Glomerular visceral epithelial cell (primary cell): Measurements from ENCODE around the gene RABL2A.
A peak's percentile ranks its signal among the peaks of the same experiment; 100 is the strongest.
"Not testable (repeated sequence)": the region's sequence is repeated elsewhere in the genome, so short reads cannot be mapped to it uniquely, and the experiment has no call there.

ENCODE experiments used
- DNase-seq: peaks from one replicate; pipeline ENCODE4 v3.0.0-alpha.2; 2016; ENCODE audit errors: extremely low spot score

RABL2A gene

DNA sequence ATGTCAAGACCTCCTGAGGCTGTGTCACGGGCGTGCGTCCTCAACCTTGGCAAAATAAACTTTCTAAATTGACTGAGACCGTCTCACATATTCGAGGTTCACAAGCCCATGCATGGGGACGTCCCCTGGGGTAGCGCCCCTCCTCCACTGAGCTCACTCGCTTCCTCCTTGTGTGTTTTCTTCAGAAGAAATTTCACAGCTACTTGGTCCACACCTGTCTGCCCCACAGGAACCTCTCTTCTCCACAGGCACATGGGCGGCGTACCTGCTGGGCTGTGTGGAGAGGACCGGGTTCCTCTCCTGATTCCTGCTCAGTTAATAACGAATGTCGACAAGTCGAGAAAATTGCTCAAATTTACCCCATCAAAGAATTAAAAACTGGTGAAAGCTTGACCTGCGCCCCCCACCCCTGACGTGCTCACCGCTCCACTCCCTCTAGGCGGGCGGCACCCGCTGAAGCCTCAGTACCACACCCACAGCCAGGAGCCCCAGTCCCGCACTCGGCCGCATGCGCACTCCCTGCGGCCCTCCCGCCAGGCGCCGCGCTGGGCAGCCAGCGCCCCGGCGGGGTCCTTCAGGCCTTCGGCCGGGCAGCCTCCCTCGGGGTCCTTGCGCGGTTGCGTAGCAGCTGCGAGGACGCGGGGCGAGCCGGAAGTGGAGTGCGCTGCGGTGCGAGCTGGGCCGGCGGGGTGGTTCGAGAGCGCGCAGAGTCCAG is at the start of gene RABL2A:
Gene RABL2A, plus strand, starts transcription at position 651 of the 715 bp plus-strand sequence. CDS start 1,341 bp downstream, outside the sequence.
- DNase-seq: peak; percentile 86

DNA sequence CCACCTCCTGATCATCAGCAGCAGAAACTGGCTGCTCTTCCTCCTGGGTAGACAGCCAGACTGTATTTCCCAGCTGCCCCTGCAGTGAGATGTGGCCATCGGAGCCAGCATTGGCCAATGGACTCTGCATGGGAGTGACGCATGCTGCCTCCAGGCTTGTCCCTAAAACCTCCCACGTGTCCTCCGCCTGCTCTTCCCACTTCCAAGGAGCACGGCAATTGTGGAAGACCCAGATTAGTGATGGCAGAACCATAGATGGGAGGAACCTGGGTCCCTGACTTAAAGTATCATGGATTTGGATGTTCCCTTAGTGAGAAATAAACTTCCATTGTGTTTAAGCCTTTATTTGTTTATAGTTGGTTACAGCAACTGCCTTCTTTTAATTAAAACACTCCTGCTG is 48.6 kb upstream of the RABL2A start:
- DNase-seq: not testable (repeated sequence)

DNA sequence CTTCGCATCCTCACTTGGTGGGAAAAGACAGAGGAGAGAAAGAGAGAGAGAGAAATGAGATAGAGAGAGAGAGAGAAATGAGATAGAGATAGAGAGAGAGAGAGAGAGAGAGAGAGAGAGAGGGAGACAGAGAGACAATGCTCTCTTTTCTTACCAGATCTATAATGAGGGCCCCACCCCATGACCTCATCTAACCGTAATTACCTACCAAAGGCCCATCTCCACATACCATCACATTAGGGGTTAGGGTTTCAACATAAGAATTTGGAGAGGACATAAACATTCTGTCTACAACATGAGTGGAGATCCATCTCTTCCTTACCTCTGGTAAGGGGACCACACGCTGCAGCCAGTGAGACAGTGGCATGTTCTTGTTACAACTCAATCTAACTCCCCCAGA is 44.6 kb upstream of the RABL2A start:
- not testable (repeated sequence) for DNase-seq

DNA sequence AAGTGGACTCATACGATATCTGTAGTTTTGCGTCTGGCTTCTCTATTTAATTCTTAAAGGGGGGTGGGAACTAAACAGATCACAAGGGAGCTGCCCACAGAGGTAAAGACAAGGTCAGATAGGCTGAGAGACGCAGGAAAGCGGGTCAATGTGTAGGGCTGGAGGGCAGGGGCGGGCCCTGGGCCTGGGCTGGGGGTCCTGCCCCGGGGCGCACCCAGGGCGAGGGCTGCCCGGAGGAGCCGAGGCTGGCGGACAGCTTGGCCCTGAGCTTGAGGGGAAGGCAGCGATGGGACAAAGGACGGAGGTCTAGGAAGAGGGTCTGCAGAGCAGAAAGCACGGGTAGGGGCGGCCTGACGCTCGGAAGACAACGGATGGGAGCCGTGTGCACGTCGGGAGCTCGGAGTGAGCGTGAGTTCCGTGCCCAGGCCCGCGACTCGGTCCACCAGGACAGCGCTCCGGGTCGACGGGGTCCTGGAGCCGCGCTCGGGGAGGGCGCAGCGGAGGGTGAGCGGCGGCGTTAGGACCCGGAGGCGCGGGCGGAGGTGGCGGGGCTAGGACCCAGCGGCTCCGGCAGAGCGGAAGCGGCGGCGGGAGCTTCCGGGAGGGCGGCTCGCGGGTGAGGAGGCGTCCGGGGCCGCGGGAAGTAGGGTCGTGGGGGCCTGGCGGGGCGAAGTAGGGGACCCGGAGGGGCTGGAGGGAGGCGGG is 43.4 kb upstream of the RABL2A start:
- DNase-seq: peak; percentile 79

DNA sequence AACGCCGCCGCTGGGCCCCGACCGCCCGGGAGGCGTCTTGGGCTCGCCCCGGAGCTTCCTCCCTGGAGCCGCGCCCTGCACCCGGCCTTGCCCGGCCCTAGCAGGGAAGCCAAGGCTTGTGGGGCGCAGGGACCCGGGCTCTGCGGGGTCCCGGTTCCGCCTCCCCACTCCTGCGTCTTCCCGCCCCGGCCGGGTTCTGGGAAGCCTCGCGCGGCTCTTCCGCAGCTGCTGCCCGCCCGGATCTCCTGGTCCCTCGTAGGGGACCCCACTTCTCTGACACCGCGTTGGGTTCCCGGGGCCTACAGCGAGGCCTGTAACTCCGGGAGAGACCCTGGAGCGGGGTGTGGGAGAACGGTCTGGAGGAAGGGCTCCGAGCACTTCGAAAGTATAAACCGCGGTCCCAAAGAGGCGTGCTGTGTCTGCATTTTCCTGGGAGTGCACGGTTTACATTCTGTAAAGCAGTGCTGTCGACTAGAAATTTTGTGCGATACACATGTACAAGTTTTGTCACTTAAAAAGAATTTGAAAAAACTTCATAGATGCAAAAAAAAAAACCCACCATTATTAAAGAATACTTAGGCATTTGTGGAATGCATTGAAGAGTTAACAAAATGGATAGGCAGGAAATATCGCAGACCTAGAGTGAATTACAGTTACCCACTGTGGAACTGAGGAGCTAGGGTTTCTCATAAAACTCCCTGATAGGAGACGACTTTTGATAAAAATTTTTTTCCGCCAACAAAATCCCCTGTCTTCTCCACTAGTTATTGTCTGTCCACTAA is 42.6 kb upstream of the RABL2A start:
- DNase-seq: not testable (repeated sequence)

DNA sequence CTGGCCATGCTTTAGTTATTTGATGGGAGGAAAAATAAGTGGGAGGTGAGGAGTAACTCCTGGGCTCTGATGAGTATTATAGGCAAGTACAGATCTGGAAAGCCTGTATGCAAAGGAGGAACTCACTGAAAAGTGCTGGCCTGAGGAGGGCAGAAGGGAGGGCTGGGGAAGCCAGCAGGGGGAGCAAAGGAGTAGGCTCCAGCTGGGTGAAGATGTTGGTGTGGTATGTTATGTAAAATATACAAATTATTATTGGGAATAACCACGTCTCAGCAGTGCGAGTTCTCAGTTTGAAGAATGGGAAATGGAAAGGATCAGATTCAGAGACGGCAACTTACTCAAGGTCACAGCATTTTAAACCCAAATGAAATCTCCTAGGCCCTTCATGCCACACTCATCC is 39.9 kb upstream of the RABL2A start:
- peak; percentile 37 for DNase-seq

DNA sequence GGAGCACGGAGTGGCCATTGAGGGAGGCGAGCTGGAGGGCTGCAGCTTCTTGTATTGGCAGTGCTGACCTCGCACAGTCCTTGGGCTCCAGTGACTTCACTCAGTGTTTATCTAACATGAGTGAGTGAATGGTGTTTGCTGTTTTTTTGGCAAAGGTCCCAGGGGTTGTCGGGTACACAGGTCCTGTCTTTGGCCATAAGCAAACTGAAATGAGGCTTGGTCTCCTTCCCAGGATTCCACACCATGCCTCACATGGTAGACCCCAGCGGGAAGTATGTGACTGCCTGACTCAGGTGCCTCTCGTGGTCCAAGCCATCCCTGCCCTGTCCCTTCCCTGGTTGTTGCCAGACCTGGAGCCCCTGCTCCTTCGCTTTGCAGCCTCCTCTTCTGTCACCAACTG is 37.5 kb upstream of the RABL2A start:
- not testable (repeated sequence) for DNase-seq

DNA sequence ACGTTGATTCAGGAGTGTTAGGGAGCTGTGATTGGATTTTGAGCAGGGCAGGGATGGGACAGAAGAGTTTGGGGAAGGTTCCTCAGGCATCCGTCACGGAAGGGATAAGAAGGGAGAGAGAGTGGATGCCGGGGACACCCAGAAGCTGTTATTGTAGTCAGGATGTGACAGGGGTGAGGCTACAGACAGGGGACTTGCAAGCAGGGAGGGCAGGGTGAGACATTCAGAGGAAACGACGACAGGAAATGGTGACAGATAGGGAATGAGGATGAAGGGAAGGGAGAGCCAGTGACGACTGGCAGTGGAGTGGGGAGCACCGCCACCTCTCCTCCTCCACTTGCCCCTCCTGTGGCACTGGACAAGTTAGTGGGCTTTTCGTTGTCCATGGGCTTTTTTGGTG is 35.1 kb upstream of the RABL2A start:
- not testable (repeated sequence) for DNase-seq

DNA sequence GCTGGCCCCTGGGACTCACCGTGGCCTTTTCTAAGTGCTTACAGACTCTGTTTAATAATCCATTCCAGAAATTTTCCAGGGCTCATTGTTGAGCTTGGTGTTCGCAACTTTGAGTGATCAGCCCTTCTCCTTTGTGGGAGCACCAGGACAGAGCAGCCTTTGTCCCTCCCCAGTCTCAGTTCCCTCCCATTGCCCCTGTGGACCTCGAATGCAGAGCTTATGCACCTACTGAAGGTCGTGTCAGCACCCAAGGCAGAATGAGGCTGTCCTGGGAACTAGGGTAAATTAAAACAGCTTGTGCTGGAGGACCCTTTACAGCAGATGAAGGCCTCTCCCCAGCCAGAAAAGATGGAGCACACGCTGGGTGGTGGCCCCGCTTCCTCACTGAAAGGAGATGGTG is 33.8 kb upstream of the RABL2A start:
- DNase-seq: not testable (repeated sequence)

DNA sequence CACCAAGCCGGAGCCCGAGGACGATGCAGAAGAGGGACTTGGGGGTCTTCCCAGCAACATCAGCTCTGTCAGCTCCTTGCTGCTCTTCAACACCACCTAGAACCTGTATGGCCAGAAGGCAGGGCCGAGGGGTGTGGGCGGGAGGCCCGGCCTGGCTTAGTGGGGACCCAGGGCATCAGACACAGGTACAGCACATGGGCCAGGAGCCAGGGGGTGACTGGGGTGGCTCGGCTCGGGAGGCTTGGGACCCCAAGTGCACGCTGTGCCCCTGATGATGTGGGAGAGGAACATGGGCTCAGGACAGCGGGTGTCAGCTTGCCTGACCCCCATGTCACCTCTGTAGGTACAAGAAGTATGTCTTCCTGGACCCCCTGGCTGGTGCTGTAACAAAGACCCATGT is 31.3 kb upstream of the RABL2A start:
- DNase-seq: not testable (repeated sequence)

DNA sequence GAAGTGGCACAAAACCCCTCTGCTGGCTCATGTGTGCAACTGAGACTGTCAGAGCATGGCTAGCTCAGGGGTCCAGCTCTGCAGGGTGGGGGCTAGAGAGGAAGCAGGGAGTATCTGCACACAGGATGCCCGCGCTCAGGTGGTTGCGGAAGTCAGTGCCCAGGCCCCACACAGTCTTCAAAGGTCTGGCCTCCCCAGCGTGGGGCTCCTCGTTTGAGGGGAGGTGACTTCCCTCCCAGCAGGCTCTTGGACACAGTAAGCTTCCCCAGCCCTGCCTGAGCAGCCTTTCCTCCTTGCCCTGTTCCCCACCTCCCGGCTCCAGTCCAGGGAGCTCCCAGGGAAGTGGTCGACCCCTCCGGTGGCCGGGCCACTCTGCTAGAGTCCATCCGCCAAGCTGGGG is 29.9 kb upstream of the RABL2A start:
- DNase-seq: not testable (repeated sequence)

DNA sequence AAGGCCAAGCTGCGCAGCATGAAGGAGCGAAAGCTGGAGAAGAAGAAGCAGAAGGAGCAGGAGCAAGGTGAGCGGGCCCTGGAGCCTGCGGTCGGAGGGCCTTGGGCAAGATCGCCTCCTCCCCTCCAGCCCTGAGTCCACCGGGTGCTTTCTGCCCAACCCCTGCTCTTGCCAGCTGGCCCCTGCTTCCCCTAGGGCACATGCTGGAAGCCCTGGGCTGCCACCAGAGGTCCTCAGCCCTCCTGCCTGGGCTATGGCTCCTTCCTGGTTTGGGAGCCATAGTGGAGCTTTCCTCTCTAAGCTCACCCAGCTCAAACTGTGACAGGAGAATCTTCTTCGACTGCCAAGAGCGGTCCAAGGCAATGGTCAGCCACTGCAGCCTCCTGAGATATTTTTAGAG is 29.5 kb upstream of the RABL2A start:
- DNase-seq: not testable (repeated sequence)

DNA sequence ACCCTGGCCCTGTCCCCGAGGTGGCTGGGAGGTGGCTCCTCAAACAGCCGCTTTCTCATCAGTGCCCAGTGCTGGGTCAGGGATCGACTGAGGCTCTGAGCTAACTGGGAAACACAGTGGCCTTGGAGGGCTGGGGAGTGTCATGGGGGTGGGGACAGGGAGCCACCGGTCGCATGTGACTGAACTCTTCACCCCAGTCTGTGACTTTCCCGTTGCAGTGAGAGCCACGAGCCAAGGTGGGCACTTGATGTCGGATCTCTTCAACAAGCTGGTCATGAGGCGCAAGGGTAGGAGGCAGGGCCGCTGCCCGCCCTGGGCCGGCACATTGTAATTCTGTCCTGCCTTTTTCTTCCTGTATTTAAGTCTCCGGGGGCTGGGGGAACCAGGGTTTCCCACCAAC is 28.9 kb upstream of the RABL2A start:
- not testable (repeated sequence) for DNase-seq

DNA sequence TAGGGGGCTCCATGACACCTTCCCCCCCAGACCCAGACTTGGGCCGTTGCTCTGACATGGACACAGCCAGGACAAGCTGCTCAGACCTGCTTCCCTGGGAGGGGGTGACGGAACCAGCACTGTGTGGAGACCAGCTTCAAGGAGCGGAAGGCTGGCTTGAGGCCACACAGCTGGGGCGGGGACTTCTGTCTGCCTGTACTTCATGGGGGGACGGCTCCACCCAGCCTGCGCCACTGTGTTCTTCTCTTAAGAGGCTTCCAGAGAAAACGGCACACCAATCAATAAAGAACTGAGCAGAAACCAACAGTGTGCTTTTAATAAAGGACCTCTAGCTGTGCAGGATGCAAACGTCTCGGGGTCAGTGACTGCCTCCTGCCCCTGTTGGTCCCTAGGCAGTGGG is 28.3 kb upstream of the RABL2A start:
- DNase-seq: not testable (repeated sequence)

DNA sequence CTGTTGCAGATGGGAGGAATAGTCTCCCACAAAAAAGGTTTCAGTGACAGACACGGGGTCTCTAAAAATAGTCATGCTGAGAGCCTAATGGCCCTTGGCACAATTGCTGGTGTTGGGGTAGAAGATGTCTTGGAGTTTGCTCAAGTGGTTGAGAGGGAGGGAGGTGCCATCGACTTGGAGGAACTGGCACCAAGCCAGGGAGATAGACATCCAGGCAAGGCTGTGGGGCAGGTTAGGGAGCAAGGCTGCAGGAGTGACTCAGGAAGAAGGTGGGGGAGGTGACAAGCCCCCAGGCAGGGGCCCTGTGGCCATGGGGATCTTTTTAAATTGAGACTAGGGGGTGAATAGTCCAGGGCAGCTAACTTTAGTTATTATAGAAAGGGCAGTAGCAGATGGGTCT is 27.9 kb upstream of the RABL2A start:
- DNase-seq: not testable (repeated sequence)

DNA sequence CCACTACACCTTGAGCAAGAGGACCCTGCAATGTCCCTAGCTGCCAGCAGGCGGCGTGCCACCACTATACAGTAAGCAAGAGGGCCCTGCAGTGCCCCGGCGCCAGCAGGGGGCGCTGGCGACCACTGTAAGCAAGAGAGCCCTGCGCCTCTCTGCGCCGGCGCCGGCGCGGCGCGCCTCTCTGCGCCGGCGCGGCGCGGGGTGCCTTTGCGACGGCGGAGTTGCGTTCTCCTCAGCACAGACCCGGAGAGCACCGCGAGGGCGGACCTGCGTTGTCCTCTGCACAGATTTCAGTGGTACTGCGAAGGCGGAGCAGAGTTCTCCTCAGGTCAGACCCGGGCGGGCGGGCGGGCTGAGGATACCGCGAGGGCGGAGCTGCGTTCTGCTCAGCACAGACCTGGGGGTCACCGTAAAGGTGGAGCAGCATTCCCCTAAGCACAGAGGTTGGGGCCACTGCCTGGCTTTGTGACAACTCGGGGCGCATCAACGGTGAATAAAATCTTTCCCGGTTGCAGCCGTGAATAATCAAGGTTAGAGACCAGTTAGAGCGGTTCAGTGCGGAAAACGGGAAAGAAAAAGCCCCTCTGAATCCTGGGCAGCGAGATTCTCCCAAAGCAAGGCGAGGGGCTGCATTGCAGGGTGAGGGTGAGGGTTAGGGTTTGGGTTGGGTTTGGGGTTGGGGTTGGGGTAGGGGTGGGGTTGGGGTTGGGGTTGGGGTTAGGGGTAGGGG is 24.9 kb upstream of the RABL2A start:
- DNase-seq: peak; percentile 35

DNA sequence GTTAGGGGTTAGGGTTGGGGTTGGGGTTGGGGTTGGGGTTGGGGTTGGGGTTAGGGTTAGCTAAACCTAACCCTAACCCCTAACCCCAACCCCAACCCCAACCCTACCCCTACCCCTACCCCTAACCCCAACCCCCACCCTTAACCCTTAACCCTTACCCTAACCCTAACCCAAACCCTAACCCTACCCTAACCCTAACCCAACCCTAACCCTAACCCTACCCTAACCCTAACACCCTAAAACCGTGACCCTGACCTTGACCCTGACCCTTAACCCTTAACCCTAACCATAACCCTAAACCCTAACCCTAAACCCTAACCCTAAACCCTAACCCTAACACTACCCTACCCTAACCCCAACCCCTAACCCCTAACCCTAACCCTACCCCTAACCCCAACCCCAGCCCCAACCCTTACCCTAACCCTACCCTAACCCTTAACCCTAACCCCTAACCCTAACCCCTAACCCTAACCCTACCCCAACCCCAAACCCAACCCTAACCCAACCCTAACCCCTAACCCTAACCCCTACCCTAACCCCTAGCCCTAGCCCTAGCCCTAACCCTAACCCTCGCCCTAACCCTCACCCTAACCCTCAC is 24.1 kb upstream of the RABL2A start:
- DNase-seq: no peak

DNA sequence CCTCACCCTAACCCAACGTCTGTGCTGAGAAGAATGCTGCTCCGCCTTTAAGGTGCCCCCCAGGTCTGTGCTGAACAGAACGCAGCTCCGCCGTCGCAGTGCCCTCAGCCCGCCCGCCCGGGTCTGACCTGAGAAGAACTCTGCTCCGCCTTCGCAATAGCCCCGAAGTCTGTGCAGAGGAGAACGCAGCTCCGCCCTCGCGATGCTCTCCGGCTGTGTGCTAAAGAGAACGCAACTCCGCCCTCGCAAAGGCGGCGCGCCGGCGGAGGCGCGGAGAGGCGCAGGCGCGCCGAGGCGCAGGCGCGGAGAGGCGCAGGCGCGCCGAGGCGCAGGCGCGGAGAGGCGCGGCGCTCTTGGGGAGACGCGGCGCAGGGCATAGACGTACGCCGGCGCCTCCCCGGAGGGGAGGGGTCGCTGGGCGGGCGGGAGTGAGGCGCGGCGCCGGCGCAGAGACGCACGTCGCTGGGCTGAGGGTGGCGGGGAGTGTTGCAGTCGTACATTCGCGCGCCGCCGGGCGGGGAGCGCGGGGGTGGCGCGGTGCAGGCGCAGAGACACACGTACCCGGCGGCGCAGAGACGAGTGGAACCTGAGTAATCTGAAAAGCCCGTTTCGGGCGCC is 23.5 kb upstream of the RABL2A start:
- peak; percentile 95 for DNase-seq

DNA sequence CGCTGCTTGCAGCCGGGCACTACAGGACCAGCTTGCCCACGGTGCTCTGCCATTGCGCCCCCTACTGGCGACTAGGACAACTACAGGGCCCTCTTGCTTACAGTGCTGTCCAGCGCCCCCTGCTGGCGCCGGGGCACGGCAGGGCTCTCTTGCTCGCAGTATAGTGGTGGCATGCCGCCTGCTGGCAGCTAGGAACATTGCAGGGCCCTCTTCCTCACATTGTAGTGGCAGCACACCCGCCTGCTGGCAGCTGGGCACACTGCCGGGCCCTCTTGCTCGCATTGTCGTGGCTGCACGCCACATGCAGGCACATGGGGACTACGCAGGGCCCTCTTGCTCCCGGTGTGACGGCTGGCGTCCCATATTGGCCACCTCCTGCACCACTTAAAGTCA is 23.0 kb upstream of the RABL2A start:
- peak; percentile 94 for DNase-seq

DNA sequence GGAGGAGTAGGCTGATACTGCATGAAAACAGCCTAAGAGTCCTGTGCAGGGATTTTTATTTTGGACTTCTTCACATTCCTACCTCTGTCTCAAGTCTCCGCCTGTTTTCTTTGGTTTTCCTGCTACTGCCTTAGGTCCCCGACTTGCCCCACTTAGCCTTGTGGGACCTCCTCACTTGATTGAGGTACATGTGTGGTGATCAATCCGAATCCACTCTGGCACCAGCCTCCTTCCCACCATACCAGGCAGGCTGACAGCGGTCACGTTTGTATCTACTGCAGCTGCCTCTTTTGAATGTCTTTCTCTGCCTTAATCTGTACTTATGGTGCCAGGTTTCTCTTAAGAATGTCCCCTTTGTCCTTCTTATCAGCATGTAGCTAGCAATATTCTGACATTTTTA is 22.4 kb upstream of the RABL2A start:
- not testable (repeated sequence) for DNase-seq

DNA sequence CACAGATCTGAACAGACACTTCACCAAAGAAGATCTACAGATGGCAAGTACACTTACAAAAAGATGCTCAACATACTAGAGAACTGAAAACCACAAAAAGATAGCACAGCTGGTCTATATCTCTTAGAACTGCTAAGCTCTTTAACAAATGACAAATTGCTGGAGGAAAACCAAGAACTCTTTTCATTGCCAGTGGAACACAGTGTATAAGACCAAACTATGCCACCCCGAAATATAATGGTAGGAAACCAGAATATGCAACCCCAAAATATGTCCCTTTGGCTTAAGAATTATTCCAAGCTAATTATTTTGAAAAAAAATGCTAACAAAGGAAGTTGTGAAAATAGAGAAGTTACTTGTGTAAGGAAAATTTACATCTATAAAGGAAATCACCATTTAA is 21.0 kb upstream of the RABL2A start:
- DNase-seq: not testable (repeated sequence)
